SK-N-SH (cell line): ENCODE measurements around the gene ANKRD11.

Experiments used
- CTCF ChIP-seq: fragments of 200-600 bp; sonication (generic); IDR thresholded peaks from 2 replicates; pipeline ENCODE4 v1.6.1; 2017; ENCODE audit warnings: antibody characterized with exemption, mild to moderate bottlenecking, moderate library complexity
- EP300 ChIP-seq, 2 experiments: IDR thresholded peaks; 2 replicates each; pipeline versions ENCODE4 v1.4.0 to v1.6.1; 2012; ENCODE audit warnings: borderline replicate concordance in 1 of 2, low read depth in 1 of 2, low read length in 1 of 2
- EZH2phosphoT487 ChIP-seq: fragments of 200-600 bp; sonication (generic); IDR thresholded peaks from 2 replicates; pipeline ENCODE4 v1.6.1; 2017; ENCODE audit warnings: low read depth, mixed run types, mild to moderate bottlenecking, antibody characterized with exemption, moderate library complexity, borderline replicate concordance
- FOSL2 ChIP-seq: IDR thresholded peaks from 2 replicates; pipeline ENCODE4 v1.4.0; 2012; ENCODE audit warnings: low read depth, mild to moderate bottlenecking, moderate library complexity, borderline replicate concordance
- JUND ChIP-seq: IDR thresholded peaks from 2 replicates; pipeline ENCODE4 v1.4.0; 2012
- MAX ChIP-seq: IDR thresholded peaks from 2 replicates; pipeline ENCODE4 v1.4.0; 2012; ENCODE audit warnings: low read depth
- MXI1 ChIP-seq: IDR thresholded peaks from 2 replicates; pipeline ENCODE4 v1.6.1; 2012; ENCODE audit warnings: mild to moderate bottlenecking, low read depth, low read length, improper control_type of control experiment
- NFIC ChIP-seq: IDR thresholded peaks from 2 replicates; pipeline ENCODE4 v1.4.0; 2012; ENCODE audit warnings: borderline replicate concordance
- NRF1 ChIP-seq: IDR thresholded peaks from 2 replicates; pipeline ENCODE4 v1.6.1; 2012; ENCODE audit warnings: low read depth, mild to moderate bottlenecking, low read length
- POLR2AphosphoS5 ChIP-seq: IDR thresholded peaks from 2 replicates; pipeline ENCODE4 v1.6.1; 2012; ENCODE audit warnings: low read depth, low read length
- RAD21 ChIP-seq: IDR thresholded peaks from 2 replicates; pipeline ENCODE4 v1.6.1; 2012; ENCODE audit warnings: mild to moderate bottlenecking, low read length
- REST ChIP-seq: IDR thresholded peaks from 2 replicates; pipeline ENCODE4 v1.6.1; 2012; ENCODE audit warnings: mild to moderate bottlenecking, low read depth, low read length, moderate library complexity
- TAF1 ChIP-seq: IDR thresholded peaks from 2 replicates; pipeline ENCODE4 v1.6.1; 2012; ENCODE audit warnings: low read depth, mild to moderate bottlenecking, low read length, moderate library complexity, borderline replicate concordance
- YY1 ChIP-seq: IDR thresholded peaks from 2 replicates; pipeline ENCODE4 v1.4.0; 2012; ENCODE audit warnings: low read depth, mild to moderate bottlenecking

- TF ChIP-seq EZH2phosphoT487 (no peak), CTCF (no peak), TAF1 (no peak), NRF1 (no peak), MXI1 (no peak), JUND (no peak), FOSL2 (no peak), EP300 (IDR thresholded peaks at IDR 0.05; ENCODE audit: borderline replicate concordance in 1 of 2, low read depth in 1 of 2, low read length in 1 of 2) (no peak), RAD21 (no peak), REST (no peak), MAX (no peak), YY1 (no peak), NFIC (no peak), POLR2AphosphoS5 (no peak)
Observed at GRCh38 chr16:89448656-89449055, 41.7 kb downstream of the ANKRD11 start.
